ENCODE results near the gene SMIM28. TPM values are rescaled to one million over a fixed set of nuclear protein-coding genes. Genes with fewer than 3 reads are reported as not detected.
A peak's percentile ranks its signal among the peaks of the same experiment; 100 is the strongest.

SMIM28 gene
- total RNA-seq, 4 donors from 2014 or later: not detected

DNA sequence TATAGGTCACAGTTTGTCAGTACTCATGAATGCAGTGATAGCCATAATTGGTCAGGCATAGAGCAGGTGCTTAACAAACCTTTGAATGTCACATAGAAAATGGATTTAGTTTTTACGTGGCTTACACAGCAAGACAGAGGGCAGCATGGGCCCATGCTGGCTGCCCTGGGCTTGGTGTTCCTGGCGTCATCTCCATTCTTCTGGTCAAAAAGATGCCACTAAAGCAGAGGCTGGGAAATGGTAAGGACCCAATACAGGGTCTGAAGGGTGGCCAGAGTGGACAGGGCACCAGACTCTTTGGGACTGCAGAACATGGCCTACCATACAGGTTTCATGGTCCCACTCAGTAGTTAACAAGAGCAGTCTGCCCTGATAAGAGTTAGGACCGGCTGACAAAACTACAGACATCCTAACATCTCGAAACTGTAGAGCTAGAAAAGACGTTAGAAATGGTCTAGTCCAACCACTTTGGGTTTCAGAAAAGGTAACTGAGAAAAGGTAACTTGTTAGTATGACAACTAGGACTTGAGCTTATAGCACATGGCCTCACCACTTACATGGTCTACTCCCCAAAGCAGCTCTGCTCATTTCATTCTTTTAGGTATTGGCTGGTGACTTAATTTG is 48.9 kb downstream of the SMIM28 start:
- peaks cover 0 to 59% (median 0%) of the 10 kb centered on the region in 3 donors for H3K36me3 ChIP-seq
- no peak for DNase-seq
- TF ChIP-seq POLR2A (IDR thresholded peaks at IDR 0.05): no peak
- TF ChIP-seq, protein P1, sequence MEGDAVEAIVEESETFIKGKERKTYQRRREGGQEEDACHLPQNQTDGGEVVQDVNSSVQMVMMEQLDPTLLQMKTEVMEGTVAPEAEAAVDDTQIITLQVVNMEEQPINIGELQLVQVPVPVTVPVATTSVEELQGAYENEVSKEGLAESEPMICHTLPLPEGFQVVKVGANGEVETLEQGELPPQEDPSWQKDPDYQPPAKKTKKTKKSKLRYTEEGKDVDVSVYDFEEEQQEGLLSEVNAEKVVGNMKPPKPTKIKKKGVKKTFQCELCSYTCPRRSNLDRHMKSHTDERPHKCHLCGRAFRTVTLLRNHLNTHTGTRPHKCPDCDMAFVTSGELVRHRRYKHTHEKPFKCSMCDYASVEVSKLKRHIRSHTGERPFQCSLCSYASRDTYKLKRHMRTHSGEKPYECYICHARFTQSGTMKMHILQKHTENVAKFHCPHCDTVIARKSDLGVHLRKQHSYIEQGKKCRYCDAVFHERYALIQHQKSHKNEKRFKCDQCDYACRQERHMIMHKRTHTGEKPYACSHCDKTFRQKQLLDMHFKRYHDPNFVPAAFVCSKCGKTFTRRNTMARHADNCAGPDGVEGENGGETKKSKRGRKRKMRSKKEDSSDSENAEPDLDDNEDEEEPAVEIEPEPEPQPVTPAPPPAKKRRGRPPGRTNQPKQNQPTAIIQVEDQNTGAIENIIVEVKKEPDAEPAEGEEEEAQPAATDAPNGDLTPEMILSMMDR (IDR thresholded peaks at IDR 0.05): no peak
- H3K27me3 ChIP-seq: no peaks in the 10 kb centered on the region
- no peaks in the 10 kb centered on the region for H3K9me3 ChIP-seq
- no peak overlapping the region for H3K27ac ChIP-seq
- H3K4me3 ChIP-seq: no peak overlapping the region
- peaks cover 0 to 8% (median 0%) of the 10 kb centered on the region in 4 donors for H3K4me1 ChIP-seq

DNA sequence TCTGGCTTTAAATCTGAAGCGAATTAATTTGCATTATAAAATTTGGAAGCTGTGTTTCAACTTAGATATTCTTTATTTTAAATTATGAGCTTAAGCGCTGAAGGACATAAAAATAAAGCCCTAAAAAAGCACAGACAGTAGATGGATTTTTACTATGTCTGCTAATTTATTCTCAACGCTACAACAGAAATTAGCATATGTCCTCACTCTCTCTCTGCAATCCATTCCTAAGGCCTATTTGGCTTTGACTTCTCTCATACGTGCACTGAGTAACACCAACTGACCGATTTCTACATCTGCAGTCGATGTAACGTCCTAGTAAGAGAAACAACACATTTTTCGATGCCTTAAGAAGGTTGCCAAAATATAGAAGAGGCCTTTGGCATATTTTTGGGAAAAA is 50.0 kb downstream of the SMIM28 start:
- H3K27me3 ChIP-seq: no peaks in the 10 kb centered on the region
- no peak for TF ChIP-seq POLR2A (IDR thresholded peaks at IDR 0.05)
- TF ChIP-seq, protein P1 (IDR thresholded peaks at IDR 0.05): no peak
- peaks cover 0 to 8% (median 0%) of the 10 kb centered on the region in 4 donors for H3K4me1 ChIP-seq
- H3K27ac ChIP-seq: no peak overlapping the region
- DNase-seq: no peak
- no peak overlapping the region for H3K4me3 ChIP-seq
- H3K9me3 ChIP-seq: no peaks in the 10 kb centered on the region
- H3K36me3 ChIP-seq: peaks cover 0 to 68% (median 0%) of the 10 kb centered on the region in 3 donors

DNA sequence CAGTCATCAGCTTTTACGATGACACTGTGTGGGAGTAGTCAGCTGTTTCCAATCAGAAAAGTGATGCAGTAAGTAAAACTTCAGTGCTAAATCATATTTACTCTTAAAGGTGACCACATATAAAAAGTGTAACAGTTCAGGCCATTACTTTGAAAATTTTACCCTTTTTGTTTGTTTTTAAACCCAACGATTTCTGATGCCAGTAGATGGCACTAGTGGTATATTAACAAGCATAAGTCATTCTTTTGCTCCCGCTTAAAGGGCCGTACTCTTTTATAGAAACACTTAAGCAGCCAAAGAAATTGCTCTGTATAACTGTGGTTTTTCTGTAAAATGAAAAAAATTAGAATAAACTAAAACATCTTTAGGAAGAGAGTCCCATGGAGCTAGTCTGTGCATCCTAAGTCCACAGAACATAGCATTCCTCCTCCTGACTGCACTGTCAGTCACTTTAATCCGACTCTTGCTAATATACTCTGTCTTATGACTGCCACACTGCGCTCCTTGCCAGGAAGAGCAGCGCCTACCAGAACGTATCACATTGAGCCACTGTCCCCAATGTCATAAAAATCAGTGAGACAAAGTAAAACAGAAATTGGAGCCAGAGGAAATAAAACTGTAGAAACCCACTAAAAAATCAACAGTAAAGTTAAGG is 51.4 kb downstream of the SMIM28 start:
- Histone ChIP-seq H3K4me3 (no peak overlapping the region), H3K36me3 (peaks cover 0 to 76% (median 0%) of the 10 kb centered on the region in 3 donors), H3K9me3 (no peaks in the 10 kb centered on the region), H3K27ac (no peak overlapping the region), H3K27me3 (no peaks in the 10 kb centered on the region), H3K4me1 (peaks cover 0 to 8% (median 0%) of the 10 kb centered on the region in 4 donors)
- no peak for DNase-seq
- TF ChIP-seq, protein P1 (IDR thresholded peaks at IDR 0.05): peak; percentile 29 to 77 (median 66)
- no peak for TF ChIP-seq POLR2A (IDR thresholded peaks at IDR 0.05)

DNA sequence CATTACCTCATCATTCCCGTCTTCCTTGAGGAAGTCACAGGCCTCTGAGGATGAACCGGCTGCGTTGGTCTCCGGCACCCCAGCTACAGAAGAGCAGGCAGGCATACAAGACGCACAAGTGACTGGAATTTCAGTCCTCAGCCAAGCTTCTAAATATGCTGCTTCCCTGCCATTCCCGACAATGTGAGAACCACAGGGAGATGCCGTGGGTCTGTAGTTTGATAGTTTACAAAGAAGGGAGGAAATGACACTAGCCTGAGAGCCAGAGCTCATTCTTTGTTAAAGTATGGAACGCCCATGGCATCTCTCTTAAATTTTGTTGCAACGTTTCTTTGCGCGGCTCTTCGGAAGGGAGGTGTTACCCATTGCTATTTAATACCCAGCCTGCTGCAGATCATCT is 52.1 kb downstream of the SMIM28 start:
- Histone ChIP-seq H3K27me3 (no peaks in the 10 kb centered on the region), H3K9me3 (no peaks in the 10 kb centered on the region), H3K4me3 (no peak overlapping the region), H3K27ac (peak overlapping the region in 1 of 4 donors; percentile 2), H3K36me3 (peaks cover 0 to 70% (median 0%) of the 10 kb centered on the region in 3 donors), H3K4me1 (peaks cover 0 to 8% (median 0%) of the 10 kb centered on the region in 4 donors)
- TF ChIP-seq, protein P1 (IDR thresholded peaks at IDR 0.05): no peak
- no peak for TF ChIP-seq POLR2A (IDR thresholded peaks at IDR 0.05)
- DNase-seq: no peak

DNA sequence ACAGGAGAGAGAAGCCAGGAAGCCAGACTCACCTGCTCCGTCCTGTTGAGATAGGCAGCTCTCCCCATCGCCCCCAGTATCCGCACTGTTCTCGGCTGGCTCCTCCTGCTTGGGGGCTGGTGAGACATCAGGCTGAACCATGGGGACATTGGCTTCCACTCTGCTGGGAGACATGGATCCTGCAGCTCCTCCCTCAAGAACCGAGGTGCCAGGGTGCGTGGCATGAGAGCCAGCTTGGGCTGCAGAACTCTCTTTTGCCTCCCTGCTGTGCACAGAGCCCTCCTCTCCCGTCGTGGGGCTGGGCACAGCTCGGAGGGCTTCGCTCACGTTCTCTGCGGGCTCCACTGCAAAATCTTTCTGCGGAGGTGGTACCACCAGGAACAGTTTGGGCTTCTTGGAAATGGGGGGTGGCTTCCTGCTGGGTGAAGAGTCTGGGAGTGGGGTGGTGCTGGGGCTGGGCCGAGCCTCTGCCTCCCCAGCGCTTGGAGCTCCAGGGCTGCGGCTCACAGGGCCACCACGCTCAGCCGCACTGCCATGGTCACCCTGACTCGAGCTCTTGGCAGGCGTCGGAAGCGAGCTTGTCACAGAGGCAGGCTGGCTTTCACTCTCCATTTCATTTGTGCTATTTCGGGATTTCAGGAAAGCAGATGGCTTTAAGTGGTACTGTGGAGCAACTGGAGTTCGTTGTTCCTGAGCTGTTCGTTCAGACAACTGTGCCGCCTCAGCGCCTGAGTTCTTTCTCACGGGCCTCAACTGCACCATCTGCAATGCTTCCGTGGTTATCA is 52.8 kb downstream of the SMIM28 start:
- H3K27me3 ChIP-seq: no peaks in the 10 kb centered on the region
- no peak for TF ChIP-seq POLR2A (IDR thresholded peaks at IDR 0.05)
- TF ChIP-seq, protein P1 (IDR thresholded peaks at IDR 0.05): no peak
- peaks cover 0 to 62% (median 0%) of the 10 kb centered on the region in 3 donors for H3K36me3 ChIP-seq
- no peak overlapping the region for H3K4me3 ChIP-seq
- H3K9me3 ChIP-seq: no peaks in the 10 kb centered on the region
- H3K4me1 ChIP-seq: peaks cover 0 to 8% (median 0%) of the 10 kb centered on the region in 4 donors
- DNase-seq: no peak
- H3K27ac ChIP-seq: no peak overlapping the region

All from Peyer's patch (tissue), 4 donors.